GM18505 (cell line): ENCODE measurements around the gene HAGHL.
"Not testable (repeated sequence)": the region's sequence is repeated elsewhere in the genome, so short reads cannot be mapped to it uniquely, and the experiment has no call there.

Experiments
- ATAC-seq: cut with Tn5 transposase; IDR thresholded peaks from one replicate; pipeline ENCODE4 v1.9.1; 2021; ENCODE audit not compliant: unreplicated experiment
- POLR2A ChIP-seq: IDR thresholded peaks from 4 replicates; pipeline ENCODE4 v1.6.1; 2011; ENCODE audit warnings: borderline replicate concordance; ENCODE audit not compliant: insufficient read depth, insufficient read length; ENCODE audit errors: extremely low read depth

HAGHL gene

GRCh38 chr16:775236-775796 is 48.4 kb downstream of the HAGHL start:
- TF ChIP-seq POLR2A: no peak
- ATAC-seq: no peak

DNA sequence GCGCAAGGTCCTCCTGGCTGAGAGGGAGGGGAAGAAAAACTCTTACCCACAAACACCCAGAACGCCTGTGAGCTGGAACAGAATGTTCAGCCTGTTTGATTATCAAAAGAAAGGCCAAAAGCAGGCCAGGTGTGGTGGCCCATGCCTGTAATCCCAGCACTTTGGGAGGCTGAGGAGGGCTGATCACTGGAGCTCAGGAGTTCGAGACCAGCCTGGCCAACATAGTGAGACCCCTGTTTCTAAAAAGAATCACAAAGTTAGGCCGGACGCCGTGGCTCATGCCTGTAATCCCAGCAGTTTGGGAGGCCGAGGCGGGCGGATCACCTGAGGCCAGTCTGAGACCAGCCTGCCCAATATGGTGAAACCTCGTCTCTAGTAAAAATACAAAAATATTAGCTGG is 49.4 kb downstream of the HAGHL start:
- ATAC-seq: not testable (repeated sequence)

DNA sequence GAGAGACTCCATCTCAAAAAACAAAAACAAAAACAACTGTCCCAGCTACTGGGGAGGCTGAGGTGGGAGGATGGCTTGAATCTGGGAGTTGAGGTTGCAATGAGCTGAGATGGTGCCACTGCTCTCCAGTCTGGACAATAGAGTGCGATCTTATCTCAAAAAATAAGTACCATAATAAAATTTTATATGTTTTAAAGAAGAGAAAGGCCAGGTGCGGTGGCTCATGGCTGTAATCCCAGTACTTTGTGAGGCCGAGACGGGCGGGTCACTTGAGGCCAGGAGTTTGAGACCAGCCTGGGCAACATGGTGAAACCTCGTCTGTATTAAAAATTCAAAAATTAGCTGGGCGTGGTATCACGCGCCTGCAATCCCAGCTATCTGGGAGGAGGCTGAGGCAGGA is 49.9 kb downstream of the HAGHL start:
- TF ChIP-seq POLR2A: no peak
- no peak for ATAC-seq

- TF ChIP-seq POLR2A: no peak
- no peak for ATAC-seq
Observed at GRCh38 chr16:777826-778225, 50.9 kb downstream of the HAGHL start.

DNA sequence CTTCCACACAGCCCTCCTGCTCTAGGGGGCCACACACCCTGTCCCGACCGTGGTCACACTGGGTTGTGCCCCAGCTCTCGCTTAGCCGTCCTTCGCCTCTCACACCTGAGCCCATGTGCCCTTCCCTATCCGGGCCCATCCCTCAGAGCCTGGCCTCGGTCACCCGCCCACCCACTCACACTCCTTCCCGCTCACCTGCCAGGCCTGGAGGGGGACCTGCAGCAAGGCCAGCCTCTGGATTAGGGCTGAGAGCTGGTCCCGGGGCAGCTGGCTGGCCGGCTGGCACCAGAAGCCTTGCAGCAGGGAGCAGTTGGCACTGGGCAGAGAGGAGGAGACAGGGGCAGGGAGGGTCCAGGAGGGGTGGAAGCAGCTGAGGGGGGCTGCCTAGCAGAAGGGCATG is 51.5 kb downstream of the HAGHL start:
- no peak for TF ChIP-seq POLR2A
- no peak for ATAC-seq

DNA sequence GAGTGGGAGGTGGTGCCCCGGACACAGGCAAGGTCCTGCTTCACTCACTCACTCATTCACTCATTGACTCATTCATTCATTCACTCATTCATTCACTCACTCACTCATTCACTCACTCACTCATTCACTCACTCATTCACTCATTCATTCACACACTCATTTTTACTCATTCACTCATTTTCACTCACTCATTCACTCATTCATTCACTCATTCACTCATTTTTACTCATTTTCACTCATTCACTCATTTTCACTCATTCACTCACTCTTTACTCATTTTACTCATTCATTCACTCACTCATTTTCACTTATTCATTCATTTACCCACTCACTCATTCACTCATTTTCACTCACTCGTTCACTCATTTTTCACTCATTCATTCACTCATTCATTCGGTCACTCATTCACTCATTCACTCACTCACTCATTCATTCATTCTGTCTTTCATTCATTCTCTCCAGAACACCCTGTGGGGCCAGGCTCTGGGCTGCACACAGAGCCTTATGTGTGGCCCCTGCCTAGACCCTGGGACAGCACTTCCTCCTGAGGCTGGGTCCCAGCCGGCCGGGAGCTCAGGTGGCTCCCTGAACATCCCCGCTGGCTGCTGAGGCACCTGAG is 52.1 kb downstream of the HAGHL start:
- TF ChIP-seq POLR2A: no peak
- ATAC-seq: no peak
